HG03064 (cell line): ENCODE measurements around the gene ZBTB7B.

Experiments
- ATAC-seq: cut with Tn5 transposase; IDR thresholded peaks from one replicate; pipeline ENCODE4 v1.9.1; 2021; ENCODE audit warnings: low read depth; ENCODE audit not compliant: unreplicated experiment

Gene ZBTB7B

GRCh38 chr1:155014709-155015508 lies 12.3 kb downstream of the ZBTB7B start:
- ATAC-seq, result no peak

- ATAC-seq, result no peak
These were observed 13.1 kb downstream of the ZBTB7B start for GRCh38 chr1:155015527-155016230.

GRCh38 chr1:155016231-155016831 lies 13.7 kb downstream of the ZBTB7B start:
- no peak for ATAC-seq

- ATAC-seq, result no peak
These were observed 14.7 kb downstream of the ZBTB7B start for GRCh38 chr1:155017041-155017945.

GRCh38 chr1:155017946-155018316 lies 15.3 kb downstream of the ZBTB7B start:
- ATAC-seq, result no peak

- no peak for ATAC-seq
These were observed 16.2 kb downstream of the ZBTB7B start for GRCh38 chr1:155018617-155019348.

GRCh38 chr1:155019377-155020245 lies 17.0 kb downstream of the ZBTB7B start:
- no peak for ATAC-seq

- ATAC-seq, result no peak
These were observed 19.7 kb downstream of the ZBTB7B start for GRCh38 chr1:155022136-155022926.

GRCh38 chr1:155022927-155023236 lies 20.3 kb downstream of the ZBTB7B start:
- ATAC-seq, result no peak

GRCh38 chr1:155023627-155024026 lies 21.0 kb downstream of the ZBTB7B start:
- no peak for ATAC-seq

- no peak for ATAC-seq
These were observed 21.7 kb downstream of the ZBTB7B start for GRCh38 chr1:155024315-155024714.

GRCh38 chr1:155026154-155026553 lies 23.6 kb downstream of the ZBTB7B start:
- ATAC-seq, result no peak

GRCh38 chr1:155026588-155026987 lies 24.0 kb downstream of the ZBTB7B start:
- no peak for ATAC-seq

GRCh38 chr1:155029513-155030242 lies 27.1 kb downstream of the ZBTB7B start:
- ATAC-seq, result no peak

- no peak for ATAC-seq
These were observed 27.7 kb downstream of the ZBTB7B start for GRCh38 chr1:155030243-155030795.

GRCh38 chr1:155030899-155031298 lies 28.3 kb downstream of the ZBTB7B start:
- ATAC-seq, result no peak

- ATAC-seq, result no peak
These were observed 30.3 kb downstream of the ZBTB7B start for GRCh38 chr1:155032886-155033285.
